NCI-H1436 (cell line): ENCODE results near the gene PTS.
"Not testable (repeated sequence)": the region's sequence is repeated elsewhere in the genome, so short reads cannot be mapped to it uniquely, and the experiment has no call there.

Experiments
- DNase-seq: peaks from one replicate; lab custom pipeline; 2025; lab: John Stamatoyannopoulos, UW

The PTS gene

DNA sequence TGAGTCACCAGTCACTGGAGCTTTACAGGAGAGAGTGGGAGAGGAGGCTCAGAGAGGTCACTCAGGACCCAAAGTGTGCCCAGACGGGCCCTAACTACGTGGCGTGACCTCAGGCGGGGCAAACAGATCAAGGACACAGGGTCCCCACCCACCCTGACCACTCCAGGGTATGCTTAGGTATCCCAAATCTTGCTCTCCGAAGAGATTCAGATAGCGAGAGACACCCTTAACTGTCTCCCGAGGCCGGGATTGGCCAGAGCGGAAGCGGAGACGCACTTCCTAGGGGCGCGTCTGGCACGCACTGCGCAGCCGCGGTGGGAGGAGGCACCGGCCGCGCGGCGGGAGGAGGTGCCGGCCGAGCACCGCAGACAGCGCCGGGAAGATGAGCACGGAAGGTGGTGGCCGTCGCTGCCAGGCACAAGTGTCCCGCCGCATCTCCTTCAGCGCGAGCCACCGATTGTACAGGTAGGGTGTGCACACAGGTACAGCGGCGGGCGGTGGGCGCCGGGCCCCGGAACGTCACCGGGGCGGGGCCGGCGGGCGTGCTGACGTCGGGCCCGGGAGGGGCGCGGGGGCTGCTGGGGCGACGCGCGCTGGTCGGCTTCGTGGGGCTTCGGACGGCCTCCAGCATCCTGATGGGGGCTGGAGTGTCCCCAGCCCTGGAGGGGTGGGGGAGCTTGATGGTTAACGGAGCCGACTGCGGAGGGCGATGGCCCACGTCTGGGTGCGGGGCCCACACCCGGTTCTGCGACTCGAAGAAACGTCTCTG is at the start of gene PTS:
PTS (plus strand) TSS at position 367 of the 769 bp plus-strand sequence; CDS start at position 383, 16 bp downstream.
- DNase-seq, result peak; percentile 78

DNA sequence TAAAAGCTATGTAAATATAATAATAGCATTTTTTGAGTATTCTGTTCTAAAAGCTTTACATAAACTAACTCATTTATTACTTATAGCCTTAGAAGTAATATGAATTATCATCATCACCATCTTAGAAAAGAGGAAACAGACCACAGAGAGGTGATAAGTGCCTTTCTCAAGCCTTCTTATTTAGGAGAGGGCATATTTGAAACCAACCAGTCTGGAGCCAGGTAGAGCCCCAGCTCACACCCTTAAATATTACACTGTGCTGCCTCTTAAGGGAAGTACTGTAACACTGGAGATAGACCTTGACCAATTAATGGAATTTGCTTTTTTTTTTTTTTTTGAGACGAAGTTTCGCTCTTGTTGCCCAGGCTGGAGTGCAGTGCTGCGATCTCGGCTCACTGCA is 48.6 kb upstream of the PTS start:
- DNase-seq, result no peak

GRCh38 chr11:112178428-112178827 is 47.8 kb upstream of the PTS start:
- DNase-seq, result no peak

- no peak for DNase-seq
Measured at GRCh38 chr11:112178936-112179335, 47.3 kb upstream of the PTS start.

DNA sequence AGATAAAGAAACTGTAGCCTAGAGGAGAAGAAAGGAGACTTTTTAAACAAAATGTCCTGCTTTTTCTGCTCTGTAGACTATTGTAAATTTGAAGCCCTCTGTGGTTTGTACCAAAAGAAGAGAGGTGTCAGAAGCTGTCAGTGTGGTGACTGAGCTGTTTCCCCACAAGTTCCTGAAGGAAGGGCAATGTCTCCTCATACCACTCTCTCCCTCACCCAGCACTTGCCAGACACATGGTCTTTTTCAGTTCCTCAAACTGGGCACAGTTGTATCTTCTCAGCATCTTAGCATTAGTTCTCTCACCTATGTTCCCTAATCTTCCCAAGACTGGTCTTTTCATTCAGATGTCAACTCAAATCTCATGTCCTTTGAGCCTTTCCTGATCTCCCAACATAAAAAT is 46.6 kb upstream of the PTS start:
- DNase-seq, result no peak

GRCh38 chr11:112182867-112183266 is 43.4 kb upstream of the PTS start:
- no peak for DNase-seq

- no peak for DNase-seq
Measured at GRCh38 chr11:112185883-112186282, 40.3 kb upstream of the PTS start.

DNA sequence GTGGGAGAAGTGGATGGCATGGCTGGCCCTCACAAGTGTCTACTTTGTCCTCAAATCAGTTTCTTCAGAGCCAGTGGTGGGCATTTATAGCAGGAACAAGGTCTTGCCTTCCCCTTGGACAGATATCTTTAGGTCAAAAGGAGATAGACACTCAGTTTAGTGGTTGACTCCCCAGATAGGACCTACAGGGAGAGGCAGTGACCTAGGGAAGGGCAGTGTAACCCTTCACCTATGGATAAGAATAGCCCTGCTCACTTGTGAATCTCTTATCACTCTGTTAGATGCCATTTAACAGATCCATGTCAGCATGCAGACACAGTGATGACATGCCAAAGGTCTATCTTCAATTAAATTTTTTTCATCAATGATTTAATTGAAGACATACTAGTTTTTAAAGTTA is 39.9 kb upstream of the PTS start:
- DNase-seq, result no peak

DNA sequence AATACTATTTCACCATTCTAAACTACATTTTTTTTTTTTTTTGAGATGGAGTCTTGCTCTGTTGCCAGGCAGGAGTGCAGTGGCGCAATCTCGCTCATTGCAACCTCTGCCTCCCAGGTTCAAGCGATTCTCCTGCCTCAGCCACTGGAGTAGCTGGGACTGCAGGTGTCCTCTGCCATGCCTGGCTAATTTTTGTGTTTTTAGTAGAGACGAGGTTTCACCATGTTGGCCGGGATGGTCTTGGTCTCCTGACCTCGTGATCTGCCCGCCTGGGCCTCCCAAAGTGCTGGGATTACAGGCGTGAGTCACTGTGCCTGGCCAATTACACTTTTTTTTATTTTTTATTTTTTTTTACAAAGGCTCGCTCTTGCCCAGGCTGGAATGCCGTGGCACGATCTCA is 31.1 kb upstream of the PTS start:
- not testable (repeated sequence) for DNase-seq

- no peak for DNase-seq
Measured at GRCh38 chr11:112195951-112196351, 30.3 kb upstream of the PTS start.

DNA sequence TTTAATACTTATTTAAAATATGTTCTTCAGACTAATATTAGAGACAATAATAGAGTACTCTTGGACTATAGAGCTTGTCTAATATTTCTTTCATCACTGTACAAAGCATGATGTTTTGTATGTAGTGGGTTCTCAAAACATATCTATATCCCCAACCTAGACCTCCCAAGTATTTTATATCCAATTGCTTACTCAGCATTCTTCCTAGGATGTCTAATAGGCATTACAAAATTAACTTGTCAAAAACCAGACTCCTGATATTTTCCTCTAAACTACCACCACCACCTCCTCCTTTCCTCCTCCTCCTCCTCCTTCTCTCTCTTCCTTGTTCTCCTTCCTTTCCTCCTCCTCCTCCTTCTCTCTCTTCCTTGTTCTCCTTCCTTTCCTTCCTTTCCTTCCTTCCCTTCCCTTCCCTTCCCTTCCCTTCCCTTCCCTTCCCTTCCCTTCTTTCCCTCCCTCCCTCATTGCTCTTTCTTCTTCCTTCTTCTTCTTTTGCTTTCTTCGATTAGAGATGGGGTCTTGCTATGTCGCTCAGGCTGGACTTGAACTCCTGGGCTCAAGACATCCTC is 29.6 kb upstream of the PTS start:
- no peak for DNase-seq

DNA sequence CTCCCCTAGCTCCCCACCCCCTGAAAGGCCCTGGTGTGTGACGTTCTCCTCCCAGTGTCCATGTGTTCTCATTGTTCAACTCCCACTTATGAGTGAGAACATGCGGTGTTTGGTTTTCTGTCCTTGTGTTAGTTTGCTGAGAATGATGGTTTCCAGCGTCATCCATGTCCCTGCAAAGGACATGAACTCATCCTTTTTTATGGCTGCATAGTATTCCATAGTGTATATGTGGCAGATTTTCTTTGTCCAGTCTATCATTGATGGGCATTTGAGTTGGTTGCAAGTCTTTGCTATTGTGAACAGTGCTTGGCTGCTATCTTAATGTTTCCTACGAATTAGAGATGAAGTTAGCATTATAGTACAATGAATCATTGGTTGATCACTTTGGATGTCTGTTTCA is 27.1 kb upstream of the PTS start:
- not testable (repeated sequence) for DNase-seq

DNA sequence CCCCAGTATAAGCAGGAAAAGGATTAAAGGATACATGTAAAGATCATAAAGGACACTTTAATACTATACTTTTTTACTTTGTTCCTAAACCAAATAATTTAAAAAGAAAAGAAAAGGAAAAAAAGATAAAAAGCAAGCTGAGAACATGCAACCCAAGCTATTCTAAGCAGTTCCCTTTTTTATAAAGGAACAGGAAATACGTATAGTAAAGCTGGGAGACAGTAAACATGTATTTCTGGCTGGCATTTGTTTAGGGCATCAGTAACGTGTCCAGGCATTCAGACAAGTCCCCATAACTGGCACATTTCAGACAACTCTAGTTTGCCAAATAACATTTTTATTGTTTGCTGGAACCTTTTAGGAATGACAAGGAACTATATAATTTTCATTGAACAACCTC is 26.0 kb upstream of the PTS start:
- DNase-seq, result no peak

DNA sequence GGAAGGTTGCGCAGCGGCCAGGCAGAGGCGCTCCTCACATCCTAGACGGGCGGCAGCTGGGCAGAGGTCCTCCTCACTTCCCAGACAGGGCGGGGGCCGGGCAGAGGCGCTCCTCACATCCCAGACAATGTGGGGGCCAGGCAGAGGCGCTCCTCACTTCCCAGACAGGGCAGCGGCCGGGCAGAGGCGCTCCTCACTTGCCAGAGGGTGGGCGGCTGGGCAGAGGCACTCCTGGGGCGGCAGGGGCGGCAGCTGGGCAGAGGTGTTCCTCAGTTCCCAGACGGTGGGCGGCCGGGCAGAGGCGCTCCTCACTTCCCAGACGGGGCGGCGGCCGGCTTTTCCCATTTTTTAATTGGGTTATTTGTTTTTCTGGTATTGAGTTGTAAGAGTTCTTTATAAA is 20.2 kb upstream of the PTS start:
- DNase-seq, result no peak

- no peak for DNase-seq
Measured at GRCh38 chr11:112210890-112211289, 15.3 kb upstream of the PTS start.

- no peak for DNase-seq
Measured at GRCh38 chr11:112211536-112211935, 14.7 kb upstream of the PTS start.

GRCh38 chr11:112212290-112212689 is 13.9 kb upstream of the PTS start:
- no peak for DNase-seq

DNA sequence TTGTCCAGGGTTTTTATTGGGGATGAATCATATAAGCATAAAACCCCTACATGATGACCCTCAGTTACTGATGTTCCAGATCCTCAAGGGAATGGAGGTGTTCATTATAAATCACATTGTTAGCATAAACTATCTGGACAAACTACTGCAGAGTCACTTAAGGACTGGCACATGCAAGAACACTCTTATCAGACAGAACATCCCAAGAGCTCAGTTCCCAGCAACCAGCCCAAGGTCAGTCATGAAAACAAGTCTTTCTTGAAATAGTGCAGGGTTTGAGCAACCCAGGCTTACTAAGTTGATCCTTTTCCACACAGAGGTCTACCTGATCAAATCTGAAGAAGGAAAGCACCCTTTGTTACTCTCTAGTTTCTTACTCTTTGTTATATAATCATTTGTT is 13.5 kb upstream of the PTS start:
- DNase-seq, result no peak

GRCh38 chr11:112213753-112214152 is 12.5 kb upstream of the PTS start:
- DNase-seq, result no peak

DNA sequence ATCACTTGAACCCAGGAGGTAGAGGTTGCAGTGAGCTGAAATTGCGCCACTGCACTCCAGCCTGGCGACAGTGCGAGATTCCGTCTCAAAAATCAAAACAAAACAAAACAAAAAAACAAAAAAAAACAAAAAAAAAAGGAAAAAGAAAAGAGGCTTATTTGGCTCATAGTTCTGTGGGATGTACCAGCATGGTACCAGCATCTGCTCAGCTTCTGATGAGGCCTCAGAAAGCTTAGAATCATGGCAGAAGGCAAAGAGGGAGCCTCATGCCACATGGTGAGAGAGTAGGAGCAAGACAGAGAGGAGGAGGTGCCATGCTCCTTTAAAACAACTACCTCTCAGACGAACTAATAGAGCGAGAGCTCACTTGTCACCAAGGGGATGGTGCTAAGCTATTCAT is 10.6 kb upstream of the PTS start:
- DNase-seq, result no peak

DNA sequence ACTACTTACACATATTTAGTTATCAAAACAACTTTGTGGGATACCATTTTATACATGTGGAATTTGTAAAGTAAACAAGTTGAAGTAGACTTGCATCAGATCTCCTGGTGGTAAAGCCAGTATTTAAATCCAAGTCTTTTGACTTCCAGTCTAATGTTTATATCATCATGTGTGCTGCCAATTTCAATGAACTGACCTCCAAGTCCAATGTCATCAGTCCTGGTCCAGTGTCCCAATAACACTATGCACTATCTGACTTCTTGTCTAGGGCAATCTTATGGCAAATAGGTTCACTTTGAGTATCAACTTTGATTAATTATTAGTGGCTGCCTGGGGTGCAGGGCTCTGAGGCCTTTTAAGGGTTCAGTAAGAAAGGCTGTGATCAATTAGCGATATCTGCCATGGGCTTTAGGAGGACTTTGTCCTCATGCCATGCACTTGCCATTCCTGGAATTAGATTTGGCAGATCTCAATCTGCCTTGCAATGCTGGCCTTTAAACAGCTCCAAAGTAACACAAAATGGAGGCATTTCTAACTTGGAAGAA is 9.6 kb upstream of the PTS start:
- no peak for DNase-seq

DNA sequence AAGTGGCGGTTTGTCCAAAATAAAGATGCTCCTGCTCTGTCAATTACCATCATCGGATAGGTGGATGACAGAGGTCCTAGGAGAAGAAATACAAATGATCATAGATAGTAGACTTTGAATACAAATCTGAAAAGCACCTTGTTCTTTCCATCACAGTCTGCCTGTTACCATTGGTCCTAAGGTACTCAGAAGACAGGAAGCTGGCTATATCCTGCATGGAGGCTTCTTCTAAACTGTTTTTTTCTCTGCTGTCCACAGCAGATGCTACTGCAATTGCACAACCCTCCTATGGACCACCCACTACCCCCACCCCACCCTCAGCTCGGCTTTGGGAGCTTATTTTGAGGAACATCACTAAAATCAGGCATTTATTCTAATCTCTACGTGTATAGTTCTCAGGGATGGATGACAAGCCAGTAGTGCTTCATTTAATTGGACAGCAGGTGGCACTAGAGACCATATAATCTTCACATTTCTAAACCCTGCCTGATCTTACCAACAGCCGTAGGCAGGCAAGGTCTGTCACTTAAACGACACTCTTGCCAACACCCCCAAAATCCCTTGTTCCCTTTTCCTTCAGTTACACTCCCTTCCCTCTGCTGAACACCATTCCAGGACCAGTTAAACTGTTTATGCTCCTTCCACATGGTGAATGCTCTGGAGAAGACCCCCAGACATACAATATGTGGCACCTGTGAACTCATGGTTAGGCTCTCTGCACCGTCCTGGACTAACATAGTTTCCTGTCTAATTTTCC is 6.6 kb upstream of the PTS start:
- DNase-seq, result peak; percentile 65

DNA sequence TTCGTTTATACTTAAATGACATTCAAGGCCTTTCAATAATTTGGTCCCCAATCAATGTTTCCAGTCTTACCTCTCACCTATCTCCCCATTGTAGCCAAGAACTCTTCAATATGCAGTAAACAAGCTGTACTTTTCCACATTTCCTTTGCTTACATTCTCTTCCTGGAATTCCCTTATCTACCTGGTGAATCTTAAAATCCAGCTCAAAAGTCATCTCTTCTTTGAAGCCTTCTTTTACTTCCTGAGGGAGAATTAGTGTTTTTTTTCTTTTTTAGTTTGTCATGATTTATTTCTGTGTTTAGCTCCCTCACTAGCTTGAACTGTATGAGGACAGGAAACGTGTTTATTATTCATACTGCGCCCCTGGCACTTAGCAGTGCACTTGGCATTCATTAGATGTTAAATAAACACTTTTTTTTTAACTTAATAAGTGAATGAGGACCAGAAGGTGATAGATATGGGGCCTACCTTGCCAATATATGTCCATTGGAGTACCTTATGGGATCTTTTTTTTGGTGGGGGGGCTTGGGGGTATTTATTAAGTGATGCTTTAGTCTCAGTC is 4.9 kb upstream of the PTS start:
- no peak for DNase-seq
